Left hindlimb (tissue), 1 donor: Measurements from ENCODE around the gene DIAPH2.
"Not testable (repeated sequence)": the region's sequence is repeated elsewhere in the genome, so short reads cannot be mapped to it uniquely, and the experiment has no call there.

Source experiments
- DNase-seq: peaks from one replicate; pipeline ENCODE4 v3.0.0-alpha.2; 2018

The DIAPH2 gene

GRCh38 chrX:96834137-96834536 is 149.5 kb downstream of the DIAPH2 start:
- no peak for DNase-seq

- DNase-seq: no peak
Observed at GRCh38 chrX:96835660-96836289, 151.1 kb downstream of the DIAPH2 start.

DNA sequence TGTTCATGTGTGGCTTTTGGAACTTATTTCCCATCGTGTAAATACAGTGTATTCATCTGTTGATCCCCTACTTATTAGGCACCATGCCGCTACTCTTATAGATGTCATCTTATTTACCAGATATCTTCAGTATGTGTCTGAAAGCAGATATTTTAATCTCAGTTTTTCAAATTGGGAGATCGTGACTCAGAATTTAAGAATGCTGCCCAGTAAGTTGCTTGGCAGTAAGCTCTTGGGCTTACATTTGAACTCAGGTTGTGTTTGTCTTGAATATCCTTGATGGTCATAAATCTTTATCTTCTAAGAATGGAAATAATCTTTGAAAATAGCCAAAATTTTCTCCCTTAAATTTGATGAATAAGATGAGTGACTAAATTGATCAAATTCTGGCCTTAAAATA is 153.2 kb downstream of the DIAPH2 start:
- no peak for DNase-seq

DNA sequence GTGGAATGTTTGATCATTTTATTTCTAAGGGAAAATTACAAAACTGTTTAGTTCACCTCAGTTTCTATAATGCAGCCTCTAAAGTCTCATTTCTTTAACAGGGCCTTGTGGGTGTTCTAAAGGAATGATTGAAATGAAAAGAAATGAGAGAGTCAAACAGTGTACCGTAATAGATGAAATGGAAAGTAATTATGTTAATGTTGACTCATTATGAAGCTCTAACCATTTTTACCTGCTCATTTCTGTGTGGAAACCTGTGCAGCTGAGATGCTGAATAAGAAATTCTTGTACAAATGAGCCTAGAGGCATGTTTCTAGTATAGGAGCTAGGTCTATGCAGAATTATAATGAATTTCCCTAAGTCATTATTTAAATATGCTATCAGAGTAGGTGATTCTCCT is 153.9 kb downstream of the DIAPH2 start:
- no peak for DNase-seq

DNA sequence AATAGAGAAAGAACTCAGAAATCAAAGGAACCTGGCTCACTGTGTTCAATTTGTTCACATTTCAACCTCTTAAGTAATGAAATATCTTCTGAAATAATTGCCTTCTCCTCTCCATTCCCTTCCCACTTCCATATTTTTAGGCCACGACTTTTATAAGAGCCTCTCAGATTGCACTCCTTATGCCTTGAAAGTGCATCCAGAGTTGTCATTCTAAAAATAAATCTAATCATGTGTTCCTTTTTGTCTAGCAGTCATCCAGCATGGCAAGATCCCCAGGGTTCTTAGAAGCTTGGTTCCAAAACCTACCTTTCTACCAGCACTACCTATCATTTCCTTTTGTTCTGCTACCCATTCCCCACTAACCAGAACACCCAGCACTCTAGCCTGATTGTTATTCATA is 156.7 kb downstream of the DIAPH2 start:
- no peak for DNase-seq

GRCh38 chrX:96841866-96842265 is 157.2 kb downstream of the DIAPH2 start:
- DNase-seq: not testable (repeated sequence)

DNA sequence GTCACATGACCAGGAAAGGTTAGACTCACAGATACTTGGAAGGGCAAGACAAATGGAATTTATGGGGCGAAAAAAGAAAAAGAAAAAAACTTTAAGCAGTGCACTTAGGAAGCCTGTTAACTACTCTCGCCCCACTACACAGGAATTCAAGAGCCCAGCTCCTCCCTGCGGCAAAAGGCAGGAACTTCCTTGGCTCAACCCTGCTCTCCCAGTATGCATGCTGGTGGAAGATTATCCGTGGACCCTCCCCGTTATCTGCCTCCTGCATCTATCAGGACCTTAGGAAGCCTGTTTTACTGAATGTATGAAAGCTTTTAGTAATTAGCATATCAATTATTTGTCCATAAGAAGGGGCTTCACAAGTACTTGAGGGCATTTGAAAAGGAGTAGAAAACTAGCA is 158.9 kb downstream of the DIAPH2 start:
- no peak for DNase-seq

- no peak for DNase-seq
Observed at GRCh38 chrX:96846841-96847240, 162.2 kb downstream of the DIAPH2 start.

DNA sequence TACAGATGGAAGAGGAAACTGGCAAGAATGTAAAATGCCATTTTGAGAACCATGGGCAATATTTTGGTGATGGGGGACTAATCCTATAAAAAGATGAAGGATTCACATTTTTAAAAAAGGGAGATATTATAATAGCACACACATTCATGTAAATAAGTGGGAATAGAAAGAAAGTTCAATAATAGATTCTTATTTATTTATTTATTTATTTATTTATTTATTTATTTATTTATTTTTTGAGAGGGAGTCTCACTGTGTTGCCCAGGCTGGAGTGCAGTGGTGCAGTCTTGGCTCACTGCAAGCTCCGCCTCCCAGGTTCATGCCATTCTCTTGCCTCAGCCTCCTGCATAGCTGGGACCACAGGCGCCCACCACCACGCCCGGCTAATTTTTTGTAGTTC is 174.8 kb downstream of the DIAPH2 start:
- DNase-seq: not testable (repeated sequence)

DNA sequence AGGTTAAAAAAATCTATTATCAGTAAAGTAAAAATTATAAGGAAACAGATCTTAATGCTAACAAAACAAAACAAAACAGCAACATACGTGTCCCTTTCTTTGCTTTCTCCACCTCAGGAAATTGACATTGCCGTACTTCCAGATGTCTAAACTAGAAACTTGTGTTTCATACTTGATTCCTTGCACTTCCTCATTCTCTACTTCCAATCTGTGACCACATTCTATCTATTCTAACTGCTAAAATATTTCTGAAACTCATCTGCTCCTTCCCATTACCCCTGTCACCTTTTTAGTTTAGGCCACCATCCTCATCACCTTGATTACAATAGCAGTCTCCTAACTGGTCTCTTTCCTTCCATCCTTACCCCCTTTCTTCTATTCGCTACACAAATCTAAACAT is 176.6 kb downstream of the DIAPH2 start:
- DNase-seq: no peak

- DNase-seq: no peak
Observed at GRCh38 chrX:96861661-96862060, 177.0 kb downstream of the DIAPH2 start.

- no peak for DNase-seq
Observed at GRCh38 chrX:96883608-96884007, 199.0 kb downstream of the DIAPH2 start, which contains the start of gene RPA4. TSS of gene RPA4 (plus strand) at chrX:96883908. CDS start at chrX:96884311, 403 bp downstream.

GRCh38 chrX:96884027-96884426 is 199.4 kb downstream of the DIAPH2 start:
- no peak for DNase-seq

DNA sequence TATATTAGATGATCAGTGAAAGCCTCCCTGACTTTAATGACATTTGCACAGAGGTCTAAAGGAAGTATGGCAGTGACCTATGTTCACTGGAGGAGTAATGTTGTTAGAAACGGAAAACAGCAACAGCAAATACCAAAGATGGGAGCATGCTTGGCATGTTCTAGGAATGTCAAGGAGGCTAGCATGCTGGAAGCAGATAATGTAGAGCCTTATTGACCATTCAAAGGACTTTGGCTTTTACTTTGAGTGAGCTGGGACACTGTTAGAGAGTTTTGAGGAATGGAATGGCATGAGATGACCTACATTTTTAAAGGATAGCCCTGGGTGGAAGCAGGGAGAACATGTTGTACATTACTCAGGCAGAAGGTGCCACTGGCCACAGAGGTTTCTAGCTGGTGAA is 205.1 kb downstream of the DIAPH2 start:
- no peak for DNase-seq

DNA sequence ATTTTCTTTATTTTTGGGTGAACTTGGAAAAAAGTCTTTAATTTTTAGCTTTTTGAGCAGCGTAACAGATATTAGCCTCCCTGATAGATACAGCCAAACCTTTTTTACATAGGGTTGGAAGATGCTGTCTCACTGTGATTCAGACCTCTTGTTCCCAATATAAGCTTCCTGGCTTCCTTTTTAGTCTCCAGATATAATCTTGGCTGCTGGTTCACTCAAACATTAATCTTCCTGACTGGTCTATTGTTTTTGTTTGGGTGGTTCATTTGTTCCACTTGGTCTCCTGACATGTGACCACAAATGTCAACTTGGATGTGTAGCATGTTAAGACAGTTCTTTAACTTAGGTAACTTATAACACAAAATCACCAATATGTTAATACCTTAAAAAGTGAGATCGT is 222.1 kb downstream of the DIAPH2 start:
- no peak for DNase-seq

DNA sequence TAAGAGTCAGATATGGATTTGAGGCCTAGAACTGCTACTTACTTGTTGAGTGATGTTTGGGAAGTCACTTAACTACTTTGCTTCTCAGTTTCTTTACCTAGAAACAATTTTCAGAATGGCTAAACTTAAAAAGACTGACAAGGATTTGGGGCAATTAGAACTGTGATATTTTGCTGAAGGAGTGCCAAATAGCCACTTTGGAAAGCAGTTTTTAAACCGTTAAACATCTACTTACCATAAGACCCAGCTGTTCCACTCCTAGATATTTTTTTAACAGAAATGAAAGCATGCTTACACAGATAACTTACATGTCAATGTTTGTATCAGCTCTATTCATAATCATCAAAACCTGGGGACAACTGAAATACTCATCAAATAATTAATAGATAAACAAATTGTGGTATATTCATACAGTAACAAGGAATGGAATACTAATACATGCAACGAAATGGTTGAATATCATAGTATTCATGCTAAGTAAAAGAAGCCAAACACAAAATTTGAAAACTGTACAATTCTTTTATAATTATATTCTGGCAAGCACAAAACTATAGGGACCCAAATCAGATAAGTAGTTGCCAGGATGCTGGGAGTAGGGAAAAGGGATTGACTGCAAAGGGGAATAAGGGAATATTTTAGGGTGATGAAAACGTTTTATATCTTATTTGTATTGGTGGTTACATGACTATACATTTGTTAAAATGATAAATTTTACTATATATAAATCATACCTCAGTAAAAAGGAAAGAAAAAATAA is 223.1 kb downstream of the DIAPH2 start:
- no peak for DNase-seq

DNA sequence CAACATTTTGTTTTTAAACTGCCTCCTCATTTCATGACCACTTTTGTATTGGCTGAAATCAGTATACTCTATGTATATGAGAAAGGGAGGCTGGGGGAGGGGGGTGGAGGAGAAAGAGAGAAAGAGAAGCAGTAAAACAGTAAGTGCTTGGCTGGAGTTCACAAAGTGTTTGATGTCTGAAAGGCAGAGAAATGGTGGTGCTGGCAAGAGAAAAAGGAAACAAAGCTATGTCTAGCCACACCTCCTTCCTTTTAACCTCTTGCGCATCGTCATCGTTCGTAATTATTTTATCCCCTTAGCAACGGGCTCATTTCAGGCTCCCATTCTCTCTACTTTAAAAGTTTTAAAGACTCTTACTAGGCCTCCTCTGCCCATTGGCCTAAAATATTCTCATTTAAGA is 224.6 kb downstream of the DIAPH2 start:
- no peak for DNase-seq

- no peak for DNase-seq
Observed at GRCh38 chrX:96918864-96919263, 234.2 kb downstream of the DIAPH2 start.

GRCh38 chrX:96919672-96920071 is 235.0 kb downstream of the DIAPH2 start:
- no peak for DNase-seq

- no peak for DNase-seq
Observed at GRCh38 chrX:96924581-96924980, 239.9 kb downstream of the DIAPH2 start.

DNA sequence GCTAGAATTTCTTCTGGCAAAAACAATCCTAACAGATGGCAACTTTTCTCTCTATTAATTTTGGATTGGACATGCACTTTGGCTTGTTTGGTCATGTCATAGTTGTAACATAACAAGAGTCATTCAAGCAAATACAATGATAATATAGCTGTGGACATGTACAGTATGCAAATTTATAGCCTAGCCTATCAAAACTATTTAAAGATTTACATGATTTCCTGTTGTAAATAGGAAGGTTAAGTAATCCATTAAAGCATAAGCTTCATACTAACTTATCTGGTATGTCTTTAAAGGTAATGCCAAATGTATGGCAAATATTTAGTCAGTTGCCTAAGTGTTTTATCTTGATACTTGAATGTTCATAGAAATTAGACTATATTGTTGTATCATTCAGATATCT is 244.4 kb downstream of the DIAPH2 start:
- DNase-seq: no peak

DNA sequence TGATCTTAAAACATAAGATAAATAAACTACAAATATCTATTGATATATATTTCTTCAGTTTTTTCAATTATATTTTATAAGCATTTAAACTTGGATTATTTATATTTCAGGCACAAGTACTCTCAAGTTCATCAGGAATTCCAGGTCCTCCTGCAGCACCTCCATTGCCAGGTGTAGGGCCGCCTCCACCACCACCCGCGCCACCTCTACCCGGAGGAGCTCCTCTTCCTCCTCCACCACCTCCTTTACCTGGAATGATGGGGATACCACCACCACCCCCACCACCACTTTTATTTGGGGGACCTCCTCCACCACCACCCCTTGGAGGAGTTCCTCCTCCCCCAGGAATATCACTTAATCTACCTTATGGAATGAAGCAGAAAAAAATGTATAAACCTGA is 273.1 kb downstream of the DIAPH2 start:
- DNase-seq: no peak

- DNase-seq: no peak
Observed at GRCh38 chrX:96971812-96972211, 287.2 kb downstream of the DIAPH2 start.

DNA sequence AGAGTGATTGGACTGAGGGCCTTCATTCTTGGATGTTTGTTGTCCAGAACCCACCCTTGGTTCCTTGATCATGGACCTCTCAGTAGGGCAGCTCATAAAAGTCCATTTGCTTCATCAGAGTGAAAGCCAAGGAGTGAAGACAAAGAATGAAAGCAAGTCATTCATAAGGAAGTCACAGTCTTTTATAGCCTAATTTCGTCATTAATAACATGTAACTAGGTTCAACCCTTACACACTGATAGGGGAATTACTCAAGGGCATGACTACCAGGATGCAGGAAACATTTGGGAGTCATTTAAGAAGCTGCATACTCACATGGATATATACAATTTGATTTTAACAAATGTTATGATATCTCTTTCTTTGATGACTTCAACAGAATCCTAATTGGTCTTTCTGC is 294.3 kb downstream of the DIAPH2 start:
- DNase-seq: no peak

DNA sequence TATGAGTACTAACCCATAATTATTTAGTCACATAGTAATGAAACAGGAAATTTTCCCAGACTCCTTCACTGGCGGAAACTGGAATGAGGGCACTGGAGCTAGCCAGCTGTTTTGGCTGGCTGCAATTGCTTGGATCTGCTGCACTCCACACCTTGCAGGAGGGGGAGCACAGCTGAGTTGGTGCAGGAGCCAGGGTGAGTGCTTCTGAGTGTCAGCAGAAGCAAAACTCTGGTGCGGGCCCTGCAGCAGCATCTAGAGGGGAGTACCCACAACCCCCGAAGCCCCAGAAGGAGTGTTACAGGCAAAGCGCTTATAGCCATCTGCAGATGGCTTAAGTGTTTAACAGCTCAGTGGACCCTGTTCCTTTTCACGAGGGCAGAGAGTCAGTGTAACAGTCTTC is 295.1 kb downstream of the DIAPH2 start:
- DNase-seq: peak; percentile 28
